HG03521 (cell line): ENCODE measurements around the gene LKAAEAR1.
"Not testable (repeated sequence)": the region's sequence is repeated elsewhere in the genome, so short reads cannot be mapped to it uniquely, and the experiment has no call there.

Experiments used
- ATAC-seq: cut with Tn5 transposase; IDR thresholded peaks from one replicate; pipeline ENCODE4 v1.9.1; 2021; ENCODE audit warnings: mild to moderate bottlenecking, moderate library complexity; ENCODE audit not compliant: unreplicated experiment

LKAAEAR1 gene, protein sequence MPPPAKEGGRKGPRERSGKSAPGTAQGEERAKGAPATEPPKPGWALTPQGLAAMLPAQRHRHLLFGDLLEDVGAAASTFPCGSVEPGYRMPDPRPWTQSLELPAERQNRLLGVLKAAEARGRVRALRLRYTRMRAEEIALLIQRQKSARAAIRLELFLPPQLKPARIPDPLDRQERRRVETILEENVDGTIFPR

DNA sequence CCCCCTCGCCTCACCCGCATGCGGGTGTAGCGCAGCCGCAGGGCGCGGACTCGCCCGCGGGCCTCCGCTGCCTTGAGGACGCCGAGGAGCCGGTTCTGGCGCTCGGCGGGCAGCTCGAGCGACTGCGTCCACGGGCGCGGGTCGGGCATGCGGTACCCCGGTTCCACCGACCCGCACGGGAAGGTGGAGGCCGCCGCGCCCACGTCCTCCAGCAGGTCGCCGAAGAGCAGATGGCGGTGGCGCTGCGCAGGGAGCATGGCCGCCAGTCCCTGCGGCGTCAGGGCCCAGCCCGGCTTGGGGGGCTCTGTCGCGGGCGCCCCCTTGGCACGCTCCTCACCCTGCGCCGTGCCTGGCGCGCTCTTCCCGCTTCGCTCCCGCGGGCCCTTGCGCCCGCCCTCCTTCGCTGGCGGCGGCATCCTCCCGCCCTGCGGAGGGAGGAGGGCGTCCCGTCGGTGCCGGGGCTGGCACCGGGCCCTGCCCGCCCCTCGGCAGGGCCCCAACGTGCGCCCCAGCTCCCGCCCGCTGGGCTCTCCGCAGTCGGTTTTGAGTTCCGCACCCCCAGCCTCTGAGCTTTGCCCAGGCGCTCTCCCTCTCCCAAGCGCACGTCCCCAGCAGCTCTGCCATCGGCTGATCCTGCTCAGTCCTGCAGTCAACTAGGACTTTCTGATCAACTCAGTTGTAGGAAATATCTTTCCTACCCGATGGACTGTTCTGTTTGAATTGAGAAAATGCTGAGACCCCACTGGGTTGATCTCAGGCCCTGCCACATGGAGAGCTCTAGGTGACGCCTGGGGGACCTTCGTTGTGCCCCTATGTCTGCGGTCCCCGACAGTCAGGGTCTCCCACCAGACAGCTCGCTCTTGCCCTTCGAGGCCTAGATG lies at the start of gene LKAAEAR1:
Gene LKAAEAR1, minus strand, starts transcription at position 595 of the 881 bp plus-strand sequence. Its CDS starts 179 bp downstream, at position 416.
- no peak for ATAC-seq

DNA sequence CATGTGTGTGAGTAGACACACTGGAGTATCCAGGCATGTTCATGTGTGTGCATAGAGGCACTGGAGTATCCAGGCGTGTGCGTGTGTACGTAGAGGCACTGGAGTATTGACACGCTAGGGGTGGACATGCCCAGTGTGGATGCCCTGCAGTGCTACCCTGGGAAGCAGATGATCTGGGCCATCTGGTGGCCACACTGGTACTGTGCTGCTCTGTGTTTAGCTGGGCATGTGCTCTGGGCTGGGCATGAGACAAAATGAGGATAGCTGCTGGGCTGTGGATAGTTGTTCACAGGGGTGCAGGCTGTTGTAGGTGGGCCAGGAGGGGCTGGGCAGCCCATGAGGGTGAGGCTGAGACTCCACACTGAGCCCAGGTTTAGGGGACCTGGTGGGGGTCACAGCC lies 47.2 kb upstream of the LKAAEAR1 start:
- no peak for ATAC-seq

DNA sequence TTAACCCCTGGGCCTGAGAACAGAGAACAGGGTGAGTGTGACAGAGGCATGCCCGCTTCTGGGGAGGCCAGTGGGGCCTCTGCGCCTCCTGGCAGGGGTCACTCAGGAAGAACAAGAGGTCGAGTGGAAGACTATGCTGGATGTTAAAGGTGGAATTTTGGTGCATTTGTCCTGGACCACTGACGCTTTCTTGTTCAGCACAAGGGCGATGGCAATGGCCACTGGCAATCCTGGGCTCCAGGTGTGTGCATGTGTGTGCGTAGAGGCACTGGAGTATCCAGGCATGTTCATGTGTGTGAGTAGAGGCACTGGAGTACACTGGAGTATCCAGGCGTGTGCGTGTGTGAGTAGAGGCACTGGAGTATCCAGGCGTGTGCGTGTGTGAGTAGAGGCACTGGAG lies 46.7 kb upstream of the LKAAEAR1 start:
- no peak for ATAC-seq

DNA sequence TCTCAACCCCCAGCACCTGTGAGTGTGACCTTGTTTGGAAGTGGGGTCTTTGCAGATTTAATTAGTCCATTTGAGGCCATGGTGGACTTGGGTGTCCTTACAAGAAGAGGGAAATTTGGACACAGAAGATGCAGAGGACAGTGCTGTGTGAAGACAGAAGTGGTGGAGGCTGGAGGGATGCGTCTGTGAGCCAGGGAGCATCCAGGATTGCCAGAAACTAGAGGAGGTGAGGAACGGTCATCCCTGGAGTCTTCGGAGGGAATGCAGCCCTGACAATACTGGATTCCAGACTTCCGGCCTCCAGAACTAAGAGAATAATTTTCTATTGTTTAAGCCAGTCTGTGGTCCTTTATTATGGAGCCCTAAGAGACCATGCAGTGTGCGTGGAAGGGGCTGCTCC lies 46.1 kb upstream of the LKAAEAR1 start:
- ATAC-seq: no peak

DNA sequence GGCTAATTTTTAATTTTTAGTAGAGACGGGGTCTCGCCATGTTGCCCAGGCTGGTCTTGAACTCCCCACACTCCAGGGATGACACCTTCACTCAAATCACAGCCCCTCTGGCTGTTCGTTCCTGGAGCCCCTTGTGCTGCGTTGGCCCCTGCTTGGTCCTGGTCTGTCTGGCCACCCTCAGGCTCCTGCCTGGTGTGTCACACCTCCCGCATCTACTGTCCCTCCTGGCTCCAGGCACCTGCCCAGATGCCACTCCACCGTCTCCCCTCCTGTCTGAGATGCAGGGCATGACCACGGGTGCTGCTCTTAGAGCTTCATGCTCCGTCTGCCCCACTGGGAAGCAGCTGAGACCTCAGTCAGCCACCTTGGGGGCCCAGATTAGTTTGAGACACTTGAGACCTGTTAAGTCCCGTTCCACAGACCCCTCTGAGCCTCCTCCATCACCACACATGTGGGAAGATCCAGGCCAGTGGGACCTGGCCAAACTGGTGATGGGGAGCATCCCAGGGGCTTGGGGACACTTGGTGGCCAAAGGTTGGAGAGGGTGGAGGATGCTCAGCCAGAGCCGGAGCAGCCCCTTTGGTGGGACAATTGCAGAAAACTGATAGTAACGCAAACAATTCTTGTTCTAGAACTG lies 45.1 kb upstream of the LKAAEAR1 start:
- no peak for ATAC-seq

DNA sequence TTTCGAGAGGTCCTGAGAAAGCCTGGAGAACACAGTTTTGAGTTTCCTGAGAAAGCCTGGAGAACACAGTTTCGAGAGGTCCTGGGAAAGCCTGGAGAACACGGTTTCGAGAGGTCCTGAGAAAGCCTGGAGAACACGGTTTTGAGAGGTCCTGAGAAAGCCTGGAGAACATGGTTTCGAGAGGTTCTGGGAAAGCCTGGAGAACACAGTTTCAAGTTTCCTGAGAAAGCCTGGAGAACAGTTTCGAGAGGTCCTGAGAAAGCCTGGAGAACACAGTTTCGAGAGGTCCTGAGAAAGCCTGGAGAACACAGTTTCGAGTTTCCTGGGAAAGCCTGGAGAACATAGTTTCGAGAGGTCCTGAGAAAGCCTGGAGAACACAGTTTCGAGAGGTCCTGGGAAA lies 39.3 kb upstream of the LKAAEAR1 start:
- ATAC-seq: not testable (repeated sequence)

DNA sequence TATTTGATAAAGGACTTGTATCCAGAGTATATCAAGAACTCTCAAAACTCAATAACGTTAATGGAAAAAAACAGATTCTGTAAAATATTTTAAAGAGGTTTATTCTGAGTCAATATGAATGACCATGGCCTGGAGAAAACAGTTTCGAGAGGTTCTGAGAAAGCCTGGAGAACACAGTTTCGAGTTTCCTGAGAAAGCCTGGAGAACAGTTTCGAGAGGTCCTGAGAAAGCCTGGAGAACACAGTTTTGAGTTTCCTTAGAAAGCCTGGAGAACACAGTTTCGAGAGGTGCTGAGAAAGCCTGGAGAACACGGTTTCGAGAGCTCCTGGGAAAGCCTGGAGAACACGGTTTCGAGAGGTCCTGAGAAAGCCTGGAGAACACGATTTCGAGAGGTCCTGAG lies 38.7 kb upstream of the LKAAEAR1 start:
- not testable (repeated sequence) for ATAC-seq

DNA sequence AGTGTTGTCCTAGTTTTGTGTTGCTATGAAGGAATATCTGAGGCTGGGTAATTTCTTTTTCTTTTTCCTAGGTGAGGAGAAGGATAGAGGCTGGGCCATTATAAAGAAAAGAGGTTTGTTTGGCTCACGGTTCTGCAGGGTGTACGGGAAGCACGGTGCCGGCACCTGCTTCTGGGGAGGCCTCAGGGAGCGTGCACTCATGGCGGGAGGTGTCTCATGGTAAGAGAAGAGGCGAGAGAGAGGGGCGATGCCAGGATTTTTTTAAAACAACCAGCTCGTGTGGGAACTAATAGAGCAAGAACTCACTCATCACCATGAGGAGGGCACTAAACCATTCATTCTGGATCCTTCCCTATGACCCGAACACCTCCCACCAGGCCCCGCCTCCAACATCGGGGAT lies 37.4 kb upstream of the LKAAEAR1 start:
- ATAC-seq: no peak

DNA sequence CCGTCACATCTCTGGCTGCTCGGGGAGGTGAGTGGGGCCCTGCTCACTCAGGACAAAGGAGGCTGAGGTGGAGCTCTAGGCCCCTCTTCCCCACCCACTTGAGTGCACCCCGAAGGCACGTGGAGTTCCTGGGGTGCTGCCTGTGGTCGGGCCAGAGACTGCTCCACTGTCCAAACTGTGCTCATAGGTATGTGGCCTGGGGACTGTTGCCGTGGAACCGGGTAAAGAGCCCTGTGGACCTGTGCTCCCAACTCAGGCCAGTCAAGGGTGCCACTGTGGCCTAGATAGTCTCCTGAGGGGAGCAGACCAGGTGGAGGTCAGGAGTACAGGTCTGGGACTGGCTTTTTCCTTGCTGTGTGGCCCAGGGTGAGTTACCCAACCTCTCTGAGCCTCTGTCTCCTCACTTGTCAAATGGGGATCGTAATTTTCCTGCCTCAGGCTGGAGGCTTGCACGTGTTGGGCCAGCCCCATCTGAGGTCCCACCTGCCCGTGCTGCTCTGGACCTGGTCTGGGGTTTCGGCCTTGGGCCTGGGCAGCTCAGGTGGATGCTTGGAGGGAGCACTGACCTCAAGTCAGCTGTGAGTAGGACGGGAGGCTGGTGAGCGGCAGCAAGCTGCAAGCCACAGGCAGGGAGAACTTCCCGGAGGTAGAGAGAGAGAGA lies 35.6 kb upstream of the LKAAEAR1 start:
- no peak for ATAC-seq

DNA sequence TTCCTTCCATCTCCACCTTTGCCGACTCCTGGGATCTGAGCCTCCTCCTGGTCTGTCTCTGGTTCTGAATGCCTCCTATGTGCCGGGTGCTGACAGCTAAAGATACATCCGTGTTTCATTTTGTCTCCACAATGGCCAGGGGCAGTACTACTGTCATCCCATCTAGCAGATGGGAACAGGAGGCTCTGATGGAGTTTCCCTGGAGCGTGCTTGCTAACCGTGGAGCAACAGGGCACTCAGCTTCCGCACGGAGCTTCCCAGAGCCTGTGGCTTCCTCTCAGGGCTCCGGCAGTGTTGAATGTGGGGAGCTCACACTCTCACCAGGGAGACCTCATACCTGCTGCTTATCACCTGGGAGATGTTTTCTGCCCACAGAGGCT lies 35.1 kb upstream of the LKAAEAR1 start:
- ATAC-seq: no peak

DNA sequence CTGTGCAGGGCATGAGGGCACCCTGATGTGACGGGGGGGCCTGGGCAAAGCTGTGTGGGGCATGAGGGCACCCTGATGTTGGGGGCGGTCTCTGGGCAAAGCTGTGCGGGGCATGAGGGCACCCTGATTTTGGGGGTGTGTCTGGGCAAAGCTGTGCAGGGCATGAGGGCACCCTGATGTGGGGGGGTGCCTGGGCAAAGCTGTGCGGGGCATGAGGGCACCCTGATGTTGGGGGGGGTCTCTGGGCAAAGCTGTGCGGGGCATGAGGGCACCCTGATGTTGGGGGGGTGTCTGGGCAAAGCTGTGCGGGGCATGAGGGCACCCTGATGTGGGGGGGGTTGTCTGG lies 33.2 kb upstream of the LKAAEAR1 start:
- ATAC-seq: not testable (repeated sequence)

DNA sequence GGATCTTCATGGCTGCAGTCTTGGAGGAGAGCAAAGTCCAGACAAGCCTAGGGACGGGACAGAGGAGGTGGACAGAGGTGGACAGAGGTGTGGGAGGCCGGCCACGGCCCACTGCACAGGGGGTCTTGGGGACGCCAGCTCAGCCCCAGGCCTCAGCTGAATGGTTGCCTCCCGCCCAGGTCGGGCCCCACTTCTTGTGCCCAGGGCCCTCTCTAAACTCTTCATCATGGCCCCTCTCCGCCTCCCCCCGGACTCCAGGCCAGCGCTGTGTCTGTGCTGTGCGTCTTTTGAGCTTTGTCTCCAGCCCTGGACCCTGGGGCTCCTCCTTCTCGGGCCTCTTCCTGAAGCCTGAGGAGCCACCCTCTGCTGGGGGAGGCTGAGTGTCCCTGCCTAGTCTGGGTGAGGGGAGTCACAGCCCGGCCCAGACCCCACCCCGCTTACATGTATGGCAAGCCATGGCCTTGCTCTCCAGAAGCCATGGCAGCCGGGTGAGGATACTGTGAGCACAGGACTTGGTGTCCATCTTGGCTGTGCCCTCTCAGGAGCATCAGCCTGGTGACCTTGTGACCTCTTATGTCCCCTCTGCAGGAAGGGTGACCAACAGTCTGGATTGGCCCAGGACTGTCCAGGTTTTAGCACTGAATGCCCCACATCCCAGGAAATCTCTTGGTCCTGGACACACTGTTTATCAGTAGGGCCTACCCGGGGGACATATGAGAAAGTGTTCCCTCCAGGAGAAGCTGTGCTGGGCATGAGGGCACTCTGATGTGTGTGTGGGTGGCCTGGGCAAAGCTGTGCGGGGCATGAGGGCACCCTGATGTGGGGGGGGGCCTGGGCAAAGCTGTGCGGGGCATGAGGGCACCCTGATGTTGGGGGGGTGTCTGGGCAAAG lies 32.6 kb upstream of the LKAAEAR1 start:
- no peak for ATAC-seq

DNA sequence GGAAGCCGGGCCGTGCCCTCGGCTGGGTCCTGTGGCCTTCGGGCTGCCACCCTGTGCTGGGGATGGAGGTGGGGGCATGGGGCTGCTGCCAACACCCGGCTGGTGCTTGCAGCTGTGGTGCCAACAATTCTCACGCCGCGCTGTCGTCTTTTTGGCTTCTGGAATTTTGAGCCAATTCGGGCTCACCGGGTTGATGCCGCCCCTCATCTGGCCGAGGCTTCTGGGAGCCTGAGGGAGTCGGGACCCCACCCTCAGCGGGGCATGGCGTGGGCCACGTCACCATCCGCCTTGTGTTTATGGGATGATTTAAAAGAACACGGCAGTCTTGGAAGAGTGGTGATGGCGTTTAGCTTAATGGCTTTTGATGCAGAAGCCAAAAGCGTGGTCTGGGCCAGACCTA lies 31.8 kb upstream of the LKAAEAR1 start:
- ATAC-seq: no peak

DNA sequence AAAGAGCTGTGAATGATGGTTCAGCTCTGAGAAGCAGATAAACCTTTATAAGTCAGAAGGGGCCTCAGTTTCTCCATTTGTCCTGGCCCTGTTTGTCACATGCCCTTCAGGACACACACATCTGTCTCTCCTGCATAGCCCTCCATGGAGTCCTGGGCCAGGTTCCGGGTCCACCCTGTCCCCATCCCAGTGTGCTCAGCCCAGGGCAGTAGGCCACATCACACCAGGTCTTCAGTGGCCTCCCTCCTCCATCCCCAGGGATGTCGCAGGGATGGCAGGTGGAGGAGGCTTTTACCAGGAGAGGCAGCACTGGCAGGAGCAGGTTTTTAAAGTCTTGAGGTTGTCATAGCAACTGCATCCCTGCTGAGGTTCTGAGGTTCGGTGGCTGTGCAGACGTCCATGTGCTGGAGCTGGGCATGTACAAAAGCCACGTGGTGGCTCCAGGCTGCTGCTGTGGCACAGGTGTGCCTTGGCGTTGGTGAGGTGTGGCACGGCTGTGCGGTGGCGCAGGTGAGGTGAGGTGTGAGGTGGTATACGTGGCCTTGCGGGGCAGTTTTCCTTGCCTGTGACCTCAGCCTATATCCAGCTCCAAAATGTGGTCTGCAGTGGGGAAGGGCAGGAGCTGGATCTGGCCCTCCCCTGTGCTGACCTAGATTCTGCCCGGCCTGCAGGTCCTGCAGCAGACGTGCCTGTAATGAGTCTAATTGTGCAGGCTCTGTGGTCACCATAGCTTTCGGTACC lies 31.1 kb upstream of the LKAAEAR1 start:
- ATAC-seq: no peak

DNA sequence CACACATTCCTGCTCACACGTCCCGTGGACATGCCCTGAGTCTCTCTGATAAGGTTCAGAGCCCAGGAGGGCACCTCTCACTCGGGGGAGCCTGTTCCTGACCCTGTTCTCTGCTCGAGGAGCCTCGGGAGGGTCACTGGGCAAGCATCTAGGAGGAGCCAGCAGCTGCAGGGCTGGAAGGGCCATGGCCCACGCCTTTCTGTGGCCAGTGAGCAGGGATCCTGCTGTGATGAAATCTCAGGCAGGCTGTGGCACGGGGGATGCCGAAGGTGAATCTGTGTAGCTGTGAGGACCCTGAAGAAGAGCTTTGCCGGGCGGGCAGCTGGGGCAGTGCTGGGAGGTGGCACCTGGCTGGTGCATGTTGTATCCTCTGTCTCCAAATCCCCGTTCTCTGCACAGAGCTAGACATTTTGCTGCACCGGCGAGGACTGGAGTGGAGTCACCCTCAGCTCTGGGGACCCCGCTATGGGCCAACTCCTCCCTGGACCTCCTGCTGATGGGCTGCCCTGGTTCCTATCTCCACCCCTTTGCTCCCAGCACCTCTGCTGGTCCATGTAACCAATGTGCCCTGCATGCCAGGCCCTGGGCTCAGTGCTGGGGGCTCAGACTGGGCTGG lies 30.3 kb upstream of the LKAAEAR1 start:
- no peak for ATAC-seq

DNA sequence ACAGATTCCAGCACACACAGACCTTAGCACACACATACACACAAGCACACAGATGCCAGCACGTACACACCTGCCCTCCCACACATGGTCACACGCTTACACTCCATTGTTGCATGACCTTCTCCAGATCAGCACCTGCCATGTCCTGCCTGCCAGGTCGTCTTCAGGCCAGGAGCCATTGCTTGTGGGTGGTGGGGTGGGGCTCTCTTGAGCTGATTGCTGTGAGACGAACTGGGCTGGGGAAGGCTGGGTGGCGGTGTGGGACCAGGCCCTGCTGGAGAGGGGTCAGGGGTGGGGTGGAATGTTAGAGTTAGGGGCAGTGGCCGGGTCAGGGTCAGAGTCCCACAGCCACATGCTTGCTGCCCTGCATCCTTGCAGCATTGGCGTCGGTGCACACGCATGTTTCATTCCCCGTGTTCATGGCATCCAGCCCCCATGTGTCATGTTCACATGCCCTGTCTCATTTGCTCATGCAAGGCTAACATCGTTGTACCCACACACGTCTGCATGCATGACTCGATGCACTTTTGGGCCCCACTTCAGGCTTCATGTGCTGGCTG lies 29.7 kb upstream of the LKAAEAR1 start:
- ATAC-seq: no peak

DNA sequence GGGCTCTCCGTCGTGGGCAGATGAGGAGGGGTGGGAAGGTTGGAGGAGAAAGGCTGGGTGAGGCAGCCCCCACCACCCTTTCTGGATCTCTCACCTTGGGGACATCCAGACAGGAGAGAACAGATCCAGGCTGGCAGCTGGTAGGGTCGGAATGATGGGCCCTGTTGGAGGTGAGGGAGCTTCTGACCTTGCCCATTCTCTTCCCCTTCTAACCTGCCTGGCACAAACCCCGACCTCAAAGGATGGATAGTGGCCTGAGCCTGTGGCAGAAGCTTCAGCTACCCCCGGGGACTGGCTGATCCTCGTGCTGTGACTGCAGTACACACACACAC lies 29.2 kb upstream of the LKAAEAR1 start:
- no peak for ATAC-seq

DNA sequence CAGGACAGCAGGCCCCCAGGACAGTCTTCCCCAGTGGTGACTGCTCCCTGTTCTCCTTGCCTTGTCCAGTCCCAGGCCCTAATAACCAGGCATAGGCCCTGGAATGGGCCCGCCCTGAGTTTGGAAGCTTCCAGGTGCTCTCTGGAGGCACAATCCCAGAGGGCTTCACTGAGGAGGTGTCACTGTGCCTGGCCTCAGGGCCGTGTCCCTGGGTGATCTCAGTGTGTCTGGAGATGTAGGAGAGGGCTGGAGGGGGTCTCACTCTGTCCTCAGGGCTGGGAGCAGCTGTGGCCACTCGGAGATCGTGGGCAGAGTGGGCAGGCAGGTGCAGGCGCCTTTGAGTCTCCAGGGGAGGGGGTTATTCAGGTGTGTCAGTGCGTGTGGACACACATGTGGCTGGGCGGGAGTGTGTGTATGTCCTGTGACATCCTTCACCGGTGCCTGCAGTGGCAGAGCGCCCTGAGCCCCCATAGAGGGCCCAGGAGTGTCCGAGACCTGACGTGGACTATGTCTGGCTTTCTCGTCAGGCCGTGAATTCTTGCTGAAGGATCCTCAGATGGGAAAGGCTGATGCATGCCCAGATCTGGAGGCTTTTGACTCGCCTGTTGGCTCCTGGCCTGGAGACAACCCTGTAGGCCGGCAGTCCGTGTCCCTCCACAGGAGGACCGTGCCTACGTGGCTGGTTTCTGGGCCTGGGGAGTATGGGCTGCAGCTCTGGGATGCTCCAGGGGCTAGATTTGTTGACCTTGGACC lies 28.7 kb upstream of the LKAAEAR1 start:
- no peak for ATAC-seq
